Transverse colon (tissue), 4 donors: ENCODE measurements around the gene OR8B8.

Experiments used
- EP300 ChIP-seq: sonication (generic); formaldehyde crosslinking; IDR thresholded peaks from one replicate; pipeline ENCODE4 v1.6.1; 2017; ENCODE audit warnings: antibody characterized with exemption, low read depth
- POLR2AphosphoS5 ChIP-seq, 3 donors: sonication (generic); formaldehyde crosslinking; IDR thresholded peaks; one replicate each; pipeline ENCODE4 v1.6.1; 2016; ENCODE audit warnings: antibody characterized with exemption in 3 of 3
- TF ChIP-seq, protein P1 (sequence below), 5 experiments: fragments of 200-600 bp in 3 of 5; fragments of 450-650 bp in 2 of 5; sonication (generic) in 3 of 5; IDR thresholded peaks; 1 replicate in 2 of 5; 2 replicates in 3 of 5; pipeline ENCODE4 v1.5.1; 2016 to 2017; ENCODE audit warnings: antibody characterized with exemption in 5 of 5, inconsistent platforms in 3 of 5, mild to moderate bottlenecking in 2 of 5, moderate library complexity in 1 of 5

GRCh38 chr11:124465368-124465767, 19.9 kb upstream of the OR8B8 start:
- TF ChIP-seq EP300 (no peak), POLR2AphosphoS5 (IDR thresholded peaks at IDR 0.05) (no peak)
- TF ChIP-seq, protein P1, sequence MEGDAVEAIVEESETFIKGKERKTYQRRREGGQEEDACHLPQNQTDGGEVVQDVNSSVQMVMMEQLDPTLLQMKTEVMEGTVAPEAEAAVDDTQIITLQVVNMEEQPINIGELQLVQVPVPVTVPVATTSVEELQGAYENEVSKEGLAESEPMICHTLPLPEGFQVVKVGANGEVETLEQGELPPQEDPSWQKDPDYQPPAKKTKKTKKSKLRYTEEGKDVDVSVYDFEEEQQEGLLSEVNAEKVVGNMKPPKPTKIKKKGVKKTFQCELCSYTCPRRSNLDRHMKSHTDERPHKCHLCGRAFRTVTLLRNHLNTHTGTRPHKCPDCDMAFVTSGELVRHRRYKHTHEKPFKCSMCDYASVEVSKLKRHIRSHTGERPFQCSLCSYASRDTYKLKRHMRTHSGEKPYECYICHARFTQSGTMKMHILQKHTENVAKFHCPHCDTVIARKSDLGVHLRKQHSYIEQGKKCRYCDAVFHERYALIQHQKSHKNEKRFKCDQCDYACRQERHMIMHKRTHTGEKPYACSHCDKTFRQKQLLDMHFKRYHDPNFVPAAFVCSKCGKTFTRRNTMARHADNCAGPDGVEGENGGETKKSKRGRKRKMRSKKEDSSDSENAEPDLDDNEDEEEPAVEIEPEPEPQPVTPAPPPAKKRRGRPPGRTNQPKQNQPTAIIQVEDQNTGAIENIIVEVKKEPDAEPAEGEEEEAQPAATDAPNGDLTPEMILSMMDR (IDR thresholded peaks at IDR 0.05), result no peak
